Neural cell (in vitro differentiated cells): ENCODE measurements around the gene CHD2. TPM values are rescaled to one million over a fixed set of nuclear protein-coding genes. Genes with fewer than 3 reads are reported as not detected.

Experiments
- H2AFZ ChIP-seq: fragments of 200-600, 300-800 bp; sonication (generic), shearing (Covaris generic); 2 replicates; pipeline ENCODE4 v1.6.0; 2014; ENCODE audit warnings: low read depth, mild to moderate bottlenecking, antibody characterized with exemption, low read length, moderate library complexity
- H3F3A ChIP-seq: fragments of 200-600 bp; shearing (Covaris generic); 2 replicates; pipeline ENCODE4 v1.6.1; 2016; ENCODE audit warnings: mild to moderate bottlenecking, moderate library complexity, mixed read lengths, antibody characterized with exemption, low read length; ENCODE audit not compliant: insufficient read depth, poor library complexity, severe bottlenecking
- H3K27ac ChIP-seq: fragments of 200-600, 300-800 bp; sonication (generic), shearing (Covaris generic); 2 replicates; pipeline ENCODE4 v1.5.1; 2014; ENCODE audit warnings: mild to moderate bottlenecking, low read length, moderate library complexity
- H3K27me3 ChIP-seq: fragments of 300-800, 200-600 bp; sonication (generic), shearing (Covaris generic); 2 replicates; pipeline ENCODE4 v1.6.0; 2014; ENCODE audit warnings: mild to moderate bottlenecking, low read depth, low read length, moderate library complexity; ENCODE audit not compliant: insufficient read depth
- H3K36me3 ChIP-seq: fragments of 300-800, 200-600 bp; sonication (generic), shearing (Covaris generic); 2 replicates; pipeline ENCODE4 v1.5.1; 2014; ENCODE audit warnings: mild to moderate bottlenecking, antibody characterized with exemption, low read length, moderate library complexity; ENCODE audit not compliant: insufficient read depth
- H3K4me2 ChIP-seq: fragments of 300-800, 200-600 bp; sonication (generic), shearing (Covaris generic); 2 replicates; pipeline ENCODE4 v1.6.0; 2014; ENCODE audit warnings: mild to moderate bottlenecking, low read length
- H3K4me3 ChIP-seq: fragments of 300-800, 200-600 bp; sonication (generic), shearing (Covaris generic); 2 replicates; pipeline ENCODE4 v1.5.1; 2014; ENCODE audit warnings: mild to moderate bottlenecking, low read length, moderate library complexity
- H3K79me2 ChIP-seq: fragments of 200-600 bp; shearing (Covaris generic); replicated peaks from 2 replicates; pipeline ENCODE4 v1.6.0; 2014; ENCODE audit warnings: mild to moderate bottlenecking, low read length, moderate library complexity; ENCODE audit not compliant: insufficient read depth
- H3K9ac ChIP-seq: fragments of 300-800, 200-600 bp; sonication (generic), shearing (Covaris generic); 2 replicates; pipeline ENCODE4 v1.6.1; 2016; ENCODE audit warnings: mild to moderate bottlenecking, low read length, mixed read lengths
- H3K9me2 ChIP-seq: fragments of 200-600 bp; shearing (Covaris generic); 2 replicates; pipeline ENCODE4 v1.6.1; 2016; ENCODE audit warnings: mild to moderate bottlenecking, low read length, mixed read lengths; ENCODE audit not compliant: insufficient read depth
- H3K9me3 ChIP-seq: fragments of 200-600, 300-800 bp; sonication (generic), shearing (Covaris generic); 2 replicates; pipeline ENCODE4 v1.6.1; 2016; ENCODE audit warnings: mild to moderate bottlenecking, mixed run types, low read length, moderate library complexity, mixed read lengths
- H4K20me1 ChIP-seq: fragments of 200-600 bp; shearing (Covaris generic); 2 replicates; pipeline ENCODE4 v1.6.1; 2016; ENCODE audit warnings: mild to moderate bottlenecking, mixed run types; ENCODE audit not compliant: insufficient read depth
- CTCF ChIP-seq: fragments of 450-650 bp; IDR thresholded peaks from 2 replicates; pipeline ENCODE4 v1.5.1; 2014; ENCODE audit warnings: antibody characterized with exemption, mild to moderate bottlenecking, moderate library complexity; ENCODE audit not compliant: poor library complexity, severe bottlenecking
- EP300 ChIP-seq: fragments of 450-650 bp; conservative IDR thresholded peaks from 2 replicates; pipeline ENCODE4 v1.6.1; 2014; ENCODE audit warnings: antibody characterized with exemption, mild to moderate bottlenecking, moderate library complexity; ENCODE audit not compliant: poor library complexity, severe bottlenecking
- EZH2 ChIP-seq: fragments of 200-600, 300-800 bp; shearing (Covaris generic), sonication (generic); IDR thresholded peaks from 2 replicates; pipeline ENCODE4 v1.6.1; 2014; ENCODE audit warnings: antibody characterized with exemption, low read length, borderline replicate concordance, mild to moderate bottlenecking; ENCODE audit not compliant: insufficient read depth, poor library complexity, severe bottlenecking
- POLR2AphosphoS5 ChIP-seq: IDR thresholded peaks from 2 replicates; pipeline ENCODE4 v1.6.1; 2012
- TAF1 ChIP-seq: IDR thresholded peaks from 2 replicates; pipeline ENCODE4 v1.6.1; 2012; ENCODE audit warnings: low read depth
- polyA plus RNA-seq: library from polyadenylated mRNA; depleted of rRNA; stranded (reverse); fragments of >200 nt; gene quantifications from 2 replicates; pipeline ENCODE4 v1.2.3, GENCODE V29; 2014
- TF ChIP-seq, protein P1 (sequence below): IDR thresholded peaks from 2 replicates; pipeline ENCODE4 v1.6.1; 2012; ENCODE audit warnings: borderline replicate concordance

Gene CHD2
- polyA plus RNA-seq, 1 donor from 2014 or later, result 113 TPM

DNA sequence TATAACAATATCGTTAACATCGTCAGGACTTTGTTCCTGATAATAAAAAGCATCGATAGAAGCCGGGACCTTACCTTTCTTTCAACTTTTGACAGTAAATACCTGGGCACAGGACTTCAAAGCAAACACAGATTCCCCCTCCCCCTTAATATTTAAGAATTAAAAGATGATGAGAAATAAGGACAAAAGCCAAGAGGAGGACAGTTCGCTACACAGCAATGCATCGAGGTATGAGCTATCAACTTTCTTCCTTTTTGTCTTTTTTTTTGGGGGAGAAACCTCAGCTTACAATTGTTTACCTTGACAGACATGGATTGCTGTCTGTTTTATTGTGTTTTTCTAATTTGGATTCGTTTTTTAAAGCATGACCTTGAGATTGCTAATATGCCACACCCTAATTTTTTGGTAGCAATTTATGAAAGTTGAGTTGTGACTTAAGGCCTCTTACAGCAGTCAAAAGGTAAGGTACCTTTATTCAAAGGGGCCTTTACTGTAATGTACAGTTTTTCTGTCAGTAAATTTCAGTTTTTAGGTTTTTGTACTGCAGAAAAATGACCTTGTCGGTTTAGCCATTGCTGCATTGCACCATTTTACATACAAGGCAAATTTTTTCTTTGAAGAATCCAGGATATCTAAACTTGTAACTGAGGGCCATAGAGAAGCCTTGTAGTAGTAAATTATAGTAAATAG is 1.1 kb downstream of the CHD2 start:
- H4K20me1 ChIP-seq, result no peaks in the 10 kb centered on the region
- H3K27ac ChIP-seq, result peak overlapping the region; percentile 95
- peaks cover 96% of the 10 kb centered on the region for H3K79me2 ChIP-seq
- H2AFZ ChIP-seq, result no peak overlapping the region
- TF ChIP-seq, protein P1, sequence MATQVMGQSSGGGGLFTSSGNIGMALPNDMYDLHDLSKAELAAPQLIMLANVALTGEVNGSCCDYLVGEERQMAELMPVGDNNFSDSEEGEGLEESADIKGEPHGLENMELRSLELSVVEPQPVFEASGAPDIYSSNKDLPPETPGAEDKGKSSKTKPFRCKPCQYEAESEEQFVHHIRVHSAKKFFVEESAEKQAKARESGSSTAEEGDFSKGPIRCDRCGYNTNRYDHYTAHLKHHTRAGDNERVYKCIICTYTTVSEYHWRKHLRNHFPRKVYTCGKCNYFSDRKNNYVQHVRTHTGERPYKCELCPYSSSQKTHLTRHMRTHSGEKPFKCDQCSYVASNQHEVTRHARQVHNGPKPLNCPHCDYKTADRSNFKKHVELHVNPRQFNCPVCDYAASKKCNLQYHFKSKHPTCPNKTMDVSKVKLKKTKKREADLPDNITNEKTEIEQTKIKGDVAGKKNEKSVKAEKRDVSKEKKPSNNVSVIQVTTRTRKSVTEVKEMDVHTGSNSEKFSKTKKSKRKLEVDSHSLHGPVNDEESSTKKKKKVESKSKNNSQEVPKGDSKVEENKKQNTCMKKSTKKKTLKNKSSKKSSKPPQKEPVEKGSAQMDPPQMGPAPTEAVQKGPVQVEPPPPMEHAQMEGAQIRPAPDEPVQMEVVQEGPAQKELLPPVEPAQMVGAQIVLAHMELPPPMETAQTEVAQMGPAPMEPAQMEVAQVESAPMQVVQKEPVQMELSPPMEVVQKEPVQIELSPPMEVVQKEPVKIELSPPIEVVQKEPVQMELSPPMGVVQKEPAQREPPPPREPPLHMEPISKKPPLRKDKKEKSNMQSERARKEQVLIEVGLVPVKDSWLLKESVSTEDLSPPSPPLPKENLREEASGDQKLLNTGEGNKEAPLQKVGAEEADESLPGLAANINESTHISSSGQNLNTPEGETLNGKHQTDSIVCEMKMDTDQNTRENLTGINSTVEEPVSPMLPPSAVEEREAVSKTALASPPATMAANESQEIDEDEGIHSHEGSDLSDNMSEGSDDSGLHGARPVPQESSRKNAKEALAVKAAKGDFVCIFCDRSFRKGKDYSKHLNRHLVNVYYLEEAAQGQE, result no peak
- no peak for TF ChIP-seq EP300
- no peak for TF ChIP-seq TAF1
- TF ChIP-seq CTCF, result no peak
- TF ChIP-seq EZH2, result no peak
- no peaks in the 10 kb centered on the region for H3K9me3 ChIP-seq
- peaks cover 16% of the 10 kb centered on the region for H3K36me3 ChIP-seq
- peaks cover 3% of the 10 kb centered on the region for H3F3A ChIP-seq
- H3K4me3 ChIP-seq, result peak overlapping the region; percentile 66
- H3K27me3 ChIP-seq, result no peaks in the 10 kb centered on the region
- H3K9ac ChIP-seq, result peak overlapping the region; percentile 84
- H3K4me2 ChIP-seq, result peak overlapping the region; percentile 97
- no peaks in the 10 kb centered on the region for H3K9me2 ChIP-seq

GRCh38 chr15:92901995-92902394 is 1.9 kb downstream of the CHD2 start:
- TF ChIP-seq EP300, result no peak
- TF ChIP-seq POLR2AphosphoS5, result no peak
- TF ChIP-seq, protein P1, result peak; percentile 60
- H3K27me3 ChIP-seq, result no peaks in the 10 kb centered on the region
- H2AFZ ChIP-seq, result no peak overlapping the region
- H3K9me2 ChIP-seq, result no peaks in the 10 kb centered on the region
- peak overlapping the region; percentile 66 for H3K4me3 ChIP-seq
- peaks cover 96% of the 10 kb centered on the region for H3K79me2 ChIP-seq
- peaks cover 3% of the 10 kb centered on the region for H3F3A ChIP-seq
- peak overlapping the region; percentile 84 for H3K9ac ChIP-seq
- H4K20me1 ChIP-seq, result no peaks in the 10 kb centered on the region
- H3K36me3 ChIP-seq, result peaks cover 16% of the 10 kb centered on the region
- peak overlapping the region; percentile 97 for H3K4me2 ChIP-seq
- peak overlapping the region; percentile 95 for H3K27ac ChIP-seq
- H3K9me3 ChIP-seq, result no peaks in the 10 kb centered on the region
